ENCODE data around the gene HDAC4. TPM values are rescaled to one million over a fixed set of nuclear protein-coding genes. Genes with fewer than 3 reads are reported as not detected.

Gene HDAC4
- total RNA-seq, 1 donor from 2014 or later: 11.8 TPM

GRCh38 chr2:239292959-239293774 is 107.7 kb downstream of the HDAC4 start:
- Histone ChIP-seq H4K20me1 (ENCODE audit: insufficient read depth, low read length) (peaks cover 20% of the 10 kb centered on the region), H3K27me3 (ENCODE audit: insufficient read depth, low read length) (no peaks in the 10 kb centered on the region), H3K4me2 (ENCODE audit: low read length) (no peak overlapping the region), H2AFZ (ENCODE audit: low read depth, low read length) (no peak overlapping the region), H3K79me2 (ENCODE audit: insufficient read depth, low read length) (peaks cover 13% of the 10 kb centered on the region), H3K4me1 (ENCODE audit: insufficient read depth, low read length) (peaks cover 5% of the 10 kb centered on the region), H3K9ac (ENCODE audit: low read length) (no peak overlapping the region), H3K9me3 (ENCODE audit: insufficient read depth, low read depth, low read length) (no peaks in the 10 kb centered on the region), H3K36me3 (ENCODE audit: insufficient read depth, low read length) (no peaks in the 10 kb centered on the region), H3K27ac (ENCODE audit: low read depth, low read length) (no peak overlapping the region), H3K4me3 (ENCODE audit: insufficient read depth, low read depth, low read length) (no peak overlapping the region)
- Mint-ChIP-seq H3K4me1 (ENCODE audit: low read depth, unreplicated experiment) (peaks cover 26% of the 10 kb centered on the region), H3K27ac (ENCODE audit: unreplicated experiment) (no peak overlapping the region), H3K27me3 (ENCODE audit: low read depth, unreplicated experiment) (peaks cover 5% of the 10 kb centered on the region), H3K9me3 (ENCODE audit: unreplicated experiment) (no peaks in the 10 kb centered on the region), H3K4me3 (ENCODE audit: unreplicated experiment) (no peak overlapping the region), H3K36me3 (ENCODE audit: low read depth, unreplicated experiment) (peaks cover 2% of the 10 kb centered on the region)
- TF ChIP-seq EZH2 (IDR thresholded peaks at IDR 0.05; ENCODE audit: insufficient read depth, low read length) (no peak), CTCF (IDR thresholded peaks at IDR 0.05; ENCODE audit: insufficient read depth, low read depth, low read length) (no peak)
- no peak for FAIRE-seq
- DNase-seq (ENCODE audit: low read depth): no peak

- no peak for FAIRE-seq
- peaks cover 5% of the 10 kb centered on the region for H3K4me1 ChIP-seq (ENCODE audit: insufficient read depth, low read length)
- peaks cover 13% of the 10 kb centered on the region for H3K79me2 ChIP-seq (ENCODE audit: insufficient read depth, low read length)
- no peak overlapping the region for H3K27ac ChIP-seq (ENCODE audit: low read depth, low read length)
- Mint-ChIP-seq H3K9me3 (ENCODE audit: unreplicated experiment) (no peaks in the 10 kb centered on the region), H3K4me1 (ENCODE audit: low read depth, unreplicated experiment) (peaks cover 29% of the 10 kb centered on the region), H3K27ac (ENCODE audit: unreplicated experiment) (no peak overlapping the region), H3K36me3 (ENCODE audit: low read depth, unreplicated experiment) (peaks cover 2% of the 10 kb centered on the region), H3K4me3 (ENCODE audit: unreplicated experiment) (no peak overlapping the region), H3K27me3 (ENCODE audit: low read depth, unreplicated experiment) (peaks cover 5% of the 10 kb centered on the region)
- H3K9me3 ChIP-seq (ENCODE audit: insufficient read depth, low read depth, low read length): no peaks in the 10 kb centered on the region
- no peaks in the 10 kb centered on the region for H3K36me3 ChIP-seq (ENCODE audit: insufficient read depth, low read length)
- no peak for DNase-seq (ENCODE audit: low read depth)
- H3K4me2 ChIP-seq (ENCODE audit: low read length): no peak overlapping the region
- H3K9ac ChIP-seq (ENCODE audit: low read length): no peak overlapping the region
- no peak overlapping the region for H2AFZ ChIP-seq (ENCODE audit: low read depth, low read length)
- peaks cover 16% of the 10 kb centered on the region for H4K20me1 ChIP-seq (ENCODE audit: insufficient read depth, low read length)
- H3K4me3 ChIP-seq (ENCODE audit: insufficient read depth, low read depth, low read length): no peak overlapping the region
- TF ChIP-seq EZH2 (IDR thresholded peaks at IDR 0.05; ENCODE audit: insufficient read depth, low read length): no peak
- no peak for TF ChIP-seq CTCF (IDR thresholded peaks at IDR 0.05; ENCODE audit: insufficient read depth, low read depth, low read length)
- no peaks in the 10 kb centered on the region for H3K27me3 ChIP-seq (ENCODE audit: insufficient read depth, low read length)
Observed at GRCh38 chr2:239292531-239292930, 108.3 kb downstream of the HDAC4 start.
